Activated CD4-positive, CD25-positive, alpha-beta regulatory T cell treated with anti-CD3 and anti-CD28 coated beads, Interleukin-2, amount 50 U/mL, for 24 hours (primary cell): ENCODE measurements around the gene HOXD11.

Source experiments
- ATAC-seq, 2 donors: fragments of 150-1000 bp; cut with Tn5 transposase; one replicate each; pipeline ENCODE4 v1.10.0; 2021; ENCODE audit warnings: mild to moderate bottlenecking in 1 of 2, moderate library complexity in 1 of 2

The HOXD11 gene

GRCh38 chr2:176109192-176109901 is 2.3 kb downstream of the HOXD11 start:
- no peak for ATAC-seq

GRCh38 chr2:176109946-176110345 is 2.9 kb downstream of the HOXD11 start:
- ATAC-seq = no peak

- no peak for ATAC-seq
These were observed 3.6 kb downstream of the HOXD11 start for GRCh38 chr2:176110415-176111308.

GRCh38 chr2:176111309-176111663 is 4.2 kb downstream of the HOXD11 start:
- ATAC-seq = no peak

- no peak for ATAC-seq
These were observed 4.8 kb downstream of the HOXD11 start for GRCh38 chr2:176111846-176112374.

- ATAC-seq = no peak
These were observed 5.6 kb downstream of the HOXD11 start for GRCh38 chr2:176112375-176113302.

- ATAC-seq = no peak
These were observed 7.2 kb downstream of the HOXD11 start for GRCh38 chr2:176114120-176114929.

- ATAC-seq = no peak
These were observed 8.0 kb downstream of the HOXD11 start for GRCh38 chr2:176114930-176115625.

GRCh38 chr2:176115883-176116813 is 9.1 kb downstream of the HOXD11 start, which contains the start of gene HOXD10:
Gene HOXD10 (plus strand): TSS chr2:176116778. CDS start chr2:176116834, 56 bp downstream.
- ATAC-seq = no peak

- ATAC-seq = no peak
These were observed 10.2 kb downstream of the HOXD11 start for GRCh38 chr2:176117162-176117822.

- no peak for ATAC-seq
These were observed 10.8 kb downstream of the HOXD11 start for GRCh38 chr2:176117823-176118371.

GRCh38 chr2:176118601-176119339 is 11.7 kb downstream of the HOXD11 start:
- no peak for ATAC-seq

GRCh38 chr2:176120364-176121189 is 13.5 kb downstream of the HOXD11 start:
- no peak for ATAC-seq

- ATAC-seq = no peak
These were observed 14.3 kb downstream of the HOXD11 start for GRCh38 chr2:176121190-176122051.

- ATAC-seq = peak in 1 of 2 donors; percentile 25
These were observed 15.1 kb downstream of the HOXD11 start for GRCh38 chr2:176122052-176122682.
